Type B pancreatic cell (in vitro differentiated cells): ENCODE data around the gene GRIK2. TPM values are rescaled to one million over a fixed set of nuclear protein-coding genes. Genes with fewer than 3 reads are reported as not detected.

ENCODE experiments used
- DNase-seq: peaks from one replicate; pipeline ENCODE4 v3.0.0; 2021; ENCODE audit warnings: mixed read lengths; ENCODE audit not compliant: unreplicated experiment; ENCODE audit errors: extremely low spot score
- H3K27ac Mint-ChIP-seq: 2 replicates; pipeline ENCODE4 v1.8.0; 2021; ENCODE audit warnings: mild to moderate bottlenecking, mixed read lengths
- H3K27me3 Mint-ChIP-seq: 2 replicates; pipeline ENCODE4 v1.8.0; 2021; ENCODE audit warnings: mixed read lengths
- H3K36me3 Mint-ChIP-seq: 2 replicates; pipeline ENCODE4 v1.8.0; 2021; ENCODE audit warnings: mixed read lengths
- H3K4me1 Mint-ChIP-seq: one replicate; pipeline ENCODE4 v1.8.0; 2021; ENCODE audit warnings: mixed read lengths; ENCODE audit not compliant: unreplicated experiment
- H3K4me3 Mint-ChIP-seq: 2 replicates; pipeline ENCODE4 v1.8.0; 2021; ENCODE audit warnings: mild to moderate bottlenecking, mixed read lengths
- H3K9me3 Mint-ChIP-seq: 2 replicates; pipeline ENCODE4 v1.8.0; 2021; ENCODE audit warnings: mixed read lengths
- CTCF ChIP-seq: fragments of 200-600 bp; sonication (generic); conservative IDR thresholded peaks from 2 replicates; pipeline ENCODE4 v1.5.0; 2021; ENCODE audit warnings: antibody characterized with exemption, mild to moderate bottlenecking
- total RNA-seq: library from RNA; stranded (reverse); gene quantifications from 2 replicates; pipeline ENCODE4 v1.2.1, GENCODE V29; 2021; ENCODE audit warnings: low replicate concordance

GRIK2 gene
- total RNA-seq, 1 donor from 2014 or later = 4.8 TPM

GRCh38 chr6:101433141-101433540 lies 39.6 kb downstream of the GRIK2 start:
- Mint-ChIP-seq H3K9me3 (no peaks in the 10 kb centered on the region), H3K4me3 (no peak overlapping the region), H3K4me1 (no peaks in the 10 kb centered on the region), H3K36me3 (no peaks in the 10 kb centered on the region), H3K27me3 (no peaks in the 10 kb centered on the region), H3K27ac (no peak overlapping the region)
- TF ChIP-seq CTCF = no peak
- DNase-seq = no peak

DNA sequence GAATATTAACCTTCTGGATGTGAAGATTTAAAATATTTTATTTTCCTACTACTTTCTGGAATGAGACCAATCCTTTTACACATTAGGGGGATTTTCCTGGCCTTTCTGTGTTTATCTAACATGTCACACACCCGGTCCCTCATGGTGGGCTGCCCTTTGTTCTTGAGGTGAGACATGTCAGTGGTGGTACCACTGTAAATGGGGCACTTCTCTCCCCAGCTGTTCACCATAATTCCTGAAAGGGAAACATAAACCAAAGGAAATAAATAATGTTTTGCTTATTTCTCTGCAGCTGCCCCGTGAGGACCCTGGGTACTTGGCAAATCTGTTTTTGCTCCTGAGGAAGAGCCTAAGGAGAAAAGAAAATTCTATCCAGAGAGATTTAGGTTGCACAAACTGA lies 41.1 kb downstream of the GRIK2 start:
- H3K4me3 Mint-ChIP-seq = no peak overlapping the region

GRCh38 chr6:101435038-101435437 lies 41.5 kb downstream of the GRIK2 start:
- H3K27me3 Mint-ChIP-seq = no peaks in the 10 kb centered on the region
- H3K36me3 Mint-ChIP-seq = no peaks in the 10 kb centered on the region
- no peak overlapping the region for H3K4me3 Mint-ChIP-seq

More for the DNA sequence above, 41.1 kb downstream of the GRIK2 start:
- no peaks in the 10 kb centered on the region for H3K4me1 Mint-ChIP-seq
- no peak overlapping the region for H3K27ac Mint-ChIP-seq
- DNase-seq = no peak
- no peak for TF ChIP-seq CTCF
- no peaks in the 10 kb centered on the region for H3K36me3 Mint-ChIP-seq
- no peaks in the 10 kb centered on the region for H3K27me3 Mint-ChIP-seq
- H3K9me3 Mint-ChIP-seq = no peaks in the 10 kb centered on the region

DNA sequence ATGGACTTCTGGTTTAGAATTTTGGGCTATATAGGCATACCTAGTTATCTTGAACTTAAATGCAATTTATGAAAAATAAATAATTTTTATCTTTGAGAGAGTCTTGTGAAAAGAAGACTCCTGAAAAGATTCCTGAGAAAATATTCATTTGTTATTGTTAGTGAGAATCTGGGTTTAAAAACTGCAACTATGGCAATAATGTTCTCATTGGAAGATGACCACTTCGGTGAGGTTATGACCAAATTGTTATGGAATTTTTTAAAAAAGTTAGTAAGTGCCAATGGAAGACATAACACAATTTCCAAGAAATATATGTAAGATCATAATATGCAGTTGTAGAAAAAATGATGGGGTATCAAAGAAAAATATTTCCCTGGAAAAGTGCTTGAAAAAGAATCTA lies 46.3 kb downstream of the GRIK2 start:
- H3K4me1 Mint-ChIP-seq = no peaks in the 10 kb centered on the region
- DNase-seq = no peak

More at GRCh38 chr6:101435038-101435437, 41.5 kb downstream of the GRIK2 start:
- Mint-ChIP-seq H3K4me1 (no peaks in the 10 kb centered on the region), H3K9me3 (no peaks in the 10 kb centered on the region), H3K27ac (no peak overlapping the region)
- no peak for TF ChIP-seq CTCF
- DNase-seq = no peak

DNA sequence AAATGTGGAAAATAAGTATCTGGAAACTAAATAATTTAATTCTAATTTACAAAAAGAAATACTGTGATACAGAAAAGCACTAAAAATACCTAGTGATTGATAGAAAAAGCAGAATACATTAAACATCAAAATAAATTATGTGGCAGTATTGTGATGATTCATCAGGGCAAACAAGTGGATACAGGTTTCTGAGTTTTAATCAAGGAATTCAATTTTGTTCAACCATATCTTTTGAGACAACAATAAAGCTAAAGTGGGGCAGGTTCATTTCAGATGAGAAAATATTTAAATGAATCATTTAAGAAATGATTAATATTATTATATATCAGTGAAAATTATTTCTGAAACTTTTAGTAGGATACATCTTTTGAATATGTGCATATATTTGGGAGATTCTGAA lies 49.8 kb downstream of the GRIK2 start:
- no peak for DNase-seq
- no peak overlapping the region for H3K4me3 Mint-ChIP-seq
- TF ChIP-seq CTCF = no peak
- H3K4me1 Mint-ChIP-seq = no peaks in the 10 kb centered on the region
- no peaks in the 10 kb centered on the region for H3K9me3 Mint-ChIP-seq
- H3K27me3 Mint-ChIP-seq = no peaks in the 10 kb centered on the region
- no peak overlapping the region for H3K27ac Mint-ChIP-seq
- H3K36me3 Mint-ChIP-seq = no peaks in the 10 kb centered on the region

More for the DNA sequence above, 46.3 kb downstream of the GRIK2 start:
- TF ChIP-seq CTCF = no peak
- no peaks in the 10 kb centered on the region for H3K9me3 Mint-ChIP-seq
- H3K27ac Mint-ChIP-seq = no peak overlapping the region
- no peaks in the 10 kb centered on the region for H3K27me3 Mint-ChIP-seq
- no peak overlapping the region for H3K4me3 Mint-ChIP-seq
- no peaks in the 10 kb centered on the region for H3K36me3 Mint-ChIP-seq

- H3K27ac Mint-ChIP-seq = no peak overlapping the region
- DNase-seq = no peak
- H3K4me1 Mint-ChIP-seq = no peaks in the 10 kb centered on the region
- H3K9me3 Mint-ChIP-seq = no peaks in the 10 kb centered on the region
- no peaks in the 10 kb centered on the region for H3K36me3 Mint-ChIP-seq
- H3K4me3 Mint-ChIP-seq = no peak overlapping the region
- TF ChIP-seq CTCF = no peak
- no peaks in the 10 kb centered on the region for H3K27me3 Mint-ChIP-seq
These were observed 51.2 kb downstream of the GRIK2 start for GRCh38 chr6:101444717-101445116.
